ENCODE data around the gene VKORC1. TPM values are rescaled to one million over a fixed set of nuclear protein-coding genes. Genes with fewer than 3 reads are reported as not detected.
A peak's percentile ranks its signal among the peaks of the same experiment; 100 is the strongest.

Gene VKORC1
- polyA plus RNA-seq, 2 of the 4 experiments (the other 2 are of a cell fraction): 94.2 to 101 TPM

DNA sequence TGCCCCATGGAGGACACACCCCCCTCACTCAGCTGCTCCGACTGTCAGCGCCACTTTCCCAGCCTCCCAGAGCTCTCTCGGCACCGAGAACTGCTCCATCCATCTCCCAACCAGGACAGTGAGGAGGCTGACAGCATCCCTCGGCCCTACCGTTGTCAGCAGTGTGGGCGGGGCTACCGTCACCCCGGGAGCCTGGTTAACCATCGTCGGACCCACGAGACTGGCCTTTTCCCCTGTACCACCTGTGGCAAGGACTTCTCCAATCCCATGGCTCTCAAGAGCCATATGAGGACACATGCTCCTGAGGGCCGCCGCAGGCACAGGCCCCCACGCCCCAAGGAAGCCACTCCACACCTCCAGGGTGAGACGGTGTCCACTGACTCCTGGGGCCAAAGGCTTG lies 18.3 kb downstream of the VKORC1 start:
- Histone ChIP-seq H3K27ac (no peak overlapping the region), H3K4me2 (no peak overlapping the region), H3K9me3 (no peaks in the 10 kb centered on the region), H3K4me3 (no peak overlapping the region), H3K4me1 (peaks cover 19% of the 10 kb centered on the region)
- FAIRE-seq (no peak), DNase-seq (ENCODE audit: low read depth in 1 of 2, low spot score in 1 of 2) (no peak), ATAC-seq (no peak)
- CTCF ChIA-PET: interaction anchor here (1.0 to 1.3 kb wide), 3 partner anchors 43 to 122 kb away, joined by 3 to 11 read pairs (median 5); partner anchors contain the start of gene HSD3B7
- 85% methylated on average over 10 of the region's 16 CpGs for WGBS (ENCODE audit: missing lambda C conversion rate)
- TF ChIP-seq HEYL (CRISPR knock-in tag; IDR thresholded peaks at IDR 0.05): no peak
- TF ChIP-seq, protein P1, sequence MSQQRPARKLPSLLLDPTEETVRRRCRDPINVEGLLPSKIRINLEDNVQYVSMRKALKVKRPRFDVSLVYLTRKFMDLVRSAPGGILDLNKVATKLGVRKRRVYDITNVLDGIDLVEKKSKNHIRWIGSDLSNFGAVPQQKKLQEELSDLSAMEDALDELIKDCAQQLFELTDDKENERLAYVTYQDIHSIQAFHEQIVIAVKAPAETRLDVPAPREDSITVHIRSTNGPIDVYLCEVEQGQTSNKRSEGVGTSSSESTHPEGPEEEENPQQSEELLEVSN (IDR thresholded peaks at IDR 0.05; ENCODE audit: borderline replicate concordance, low read depth): no peak
- TF ChIP-seq PHF8 (IDR thresholded peaks at IDR 0.05; ENCODE audit: borderline replicate concordance, low read depth): no peak
- no peak for TF ChIP-seq HOXB13 (CRISPR knock-in tag; IDR thresholded peaks at IDR 0.05; ENCODE audit: low read depth)
- TF ChIP-seq, protein P2, sequence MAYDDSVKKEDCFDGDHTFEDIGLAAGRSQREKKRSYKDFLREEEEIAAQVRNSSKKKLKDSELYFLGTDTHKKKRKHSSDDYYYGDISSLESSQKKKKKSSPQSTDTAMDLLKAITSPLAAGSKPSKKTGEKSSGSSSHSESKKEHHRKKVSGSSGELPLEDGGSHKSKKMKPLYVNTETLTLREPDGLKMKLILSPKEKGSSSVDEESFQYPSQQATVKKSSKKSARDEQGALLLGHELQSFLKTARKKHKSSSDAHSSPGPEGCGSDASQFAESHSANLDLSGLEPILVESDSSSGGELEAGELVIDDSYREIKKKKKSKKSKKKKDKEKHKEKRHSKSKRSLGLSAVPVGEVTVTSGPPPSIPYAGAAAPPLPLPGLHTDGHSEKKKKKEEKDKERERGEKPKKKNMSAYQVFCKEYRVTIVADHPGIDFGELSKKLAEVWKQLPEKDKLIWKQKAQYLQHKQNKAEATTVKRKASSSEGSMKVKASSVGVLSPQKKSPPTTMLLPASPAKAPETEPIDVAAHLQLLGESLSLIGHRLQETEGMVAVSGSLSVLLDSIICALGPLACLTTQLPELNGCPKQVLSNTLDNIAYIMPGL (CRISPR knock-in tag; IDR thresholded peaks at IDR 0.05; ENCODE audit: borderline replicate concordance): no peak
- TF ChIP-seq NR3C1 (IDR thresholded peaks at IDR 0.05): no peak
- no peak for TF ChIP-seq BHLHE40 (IDR thresholded peaks at IDR 0.05; ENCODE audit: low read depth, low read length)
- no peak for TF ChIP-seq POLR2AphosphoS2 (conservative IDR thresholded peaks at IDR 0.05; ENCODE audit: low read length)
- no peak for TF ChIP-seq ZSCAN20 (CRISPR knock-in tag; IDR thresholded peaks at IDR 0.05)
- TF ChIP-seq NFE2L2 (conservative IDR thresholded peaks at IDR 0.05; ENCODE audit: low read length): no peak
- TF ChIP-seq MAZ (IDR thresholded peaks at IDR 0.05; ENCODE audit: borderline replicate concordance, low read depth, low read length): no peak
- TF ChIP-seq, protein P3, sequence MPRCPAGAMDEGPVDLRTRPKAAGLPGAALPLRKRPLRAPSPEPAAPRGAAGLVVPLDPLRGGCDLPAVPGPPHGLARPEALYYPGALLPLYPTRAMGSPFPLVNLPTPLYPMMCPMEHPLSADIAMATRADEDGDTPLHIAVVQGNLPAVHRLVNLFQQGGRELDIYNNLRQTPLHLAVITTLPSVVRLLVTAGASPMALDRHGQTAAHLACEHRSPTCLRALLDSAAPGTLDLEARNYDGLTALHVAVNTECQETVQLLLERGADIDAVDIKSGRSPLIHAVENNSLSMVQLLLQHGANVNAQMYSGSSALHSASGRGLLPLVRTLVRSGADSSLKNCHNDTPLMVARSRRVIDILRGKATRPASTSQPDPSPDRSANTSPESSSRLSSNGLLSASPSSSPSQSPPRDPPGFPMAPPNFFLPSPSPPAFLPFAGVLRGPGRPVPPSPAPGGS (IDR thresholded peaks at IDR 0.05): no peak
- no peak for TF ChIP-seq CHD2 (IDR thresholded peaks at IDR 0.05; ENCODE audit: low read length, partially characterized antibody)
- no peak for TF ChIP-seq RARB (CRISPR knock-in tag; IDR thresholded peaks at IDR 0.05)
- TF ChIP-seq MYC (IDR thresholded peaks at IDR 0.05; ENCODE audit: borderline replicate concordance, low read length): no peak
- POLR2A ChIA-PET: no interaction called here

DNA sequence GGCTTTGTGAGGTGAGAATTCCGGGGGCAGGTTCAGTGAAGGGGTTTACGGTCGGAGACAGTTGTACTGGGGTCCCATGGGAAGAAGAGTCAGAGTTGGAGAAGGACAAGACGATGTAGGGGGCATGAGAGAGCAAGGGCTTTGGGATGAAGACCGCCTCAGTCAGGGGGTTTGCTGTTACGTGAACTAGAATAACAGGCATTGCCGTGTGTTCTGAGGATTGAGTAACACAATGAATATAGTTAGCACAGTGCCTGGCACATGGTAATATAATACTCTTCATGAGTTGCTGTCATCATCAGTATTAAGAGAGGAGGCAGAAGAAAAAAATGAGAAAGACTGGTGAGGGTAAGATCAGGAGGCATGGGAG lies 19.8 kb downstream of the VKORC1 start:
- peak; percentile 33; the same call in 1 of the 2 replicates for TF ChIP-seq HOXA7 (CRISPR knock-in tag; IDR thresholded peaks at IDR 0.05)
- TF ChIP-seq PHF8 (IDR thresholded peaks at IDR 0.05; ENCODE audit: borderline replicate concordance, low read depth): no peak
- CTCF ChIA-PET: interaction anchor here (1.1 to 3.6 kb wide), 3 partner anchors 10 to 90 kb away, joined by 3 to 21 read pairs (median 3); partner anchors contain the start of gene HSD3B7
- DNase-seq (ENCODE audit: low read depth in 1 of 2, low spot score in 1 of 2) (no peak), ATAC-seq (no peak), FAIRE-seq (no peak)
- peak overlapping the region; percentile 90 for H3K4me3 ChIP-seq
- H3K27ac ChIP-seq: peak overlapping the region; percentile 98
- H3K9me3 ChIP-seq: no peaks in the 10 kb centered on the region
- WGBS (ENCODE audit: missing lambda C conversion rate): 4% methylated on average over 7 of the region's 7 CpGs
- POLR2A ChIA-PET: interaction anchor here (1.1 to 2.4 kb wide), 17 partner anchors 10 to 385 kb away, joined by 3 to 32 read pairs (median 7); partner anchors contain the start of genes ARMC5, FUS, HSD3B7 and KAT8
- peaks cover 19% of the 10 kb centered on the region for H3K4me1 ChIP-seq
- peak overlapping the region; percentile 95 for H3K4me2 ChIP-seq

DNA sequence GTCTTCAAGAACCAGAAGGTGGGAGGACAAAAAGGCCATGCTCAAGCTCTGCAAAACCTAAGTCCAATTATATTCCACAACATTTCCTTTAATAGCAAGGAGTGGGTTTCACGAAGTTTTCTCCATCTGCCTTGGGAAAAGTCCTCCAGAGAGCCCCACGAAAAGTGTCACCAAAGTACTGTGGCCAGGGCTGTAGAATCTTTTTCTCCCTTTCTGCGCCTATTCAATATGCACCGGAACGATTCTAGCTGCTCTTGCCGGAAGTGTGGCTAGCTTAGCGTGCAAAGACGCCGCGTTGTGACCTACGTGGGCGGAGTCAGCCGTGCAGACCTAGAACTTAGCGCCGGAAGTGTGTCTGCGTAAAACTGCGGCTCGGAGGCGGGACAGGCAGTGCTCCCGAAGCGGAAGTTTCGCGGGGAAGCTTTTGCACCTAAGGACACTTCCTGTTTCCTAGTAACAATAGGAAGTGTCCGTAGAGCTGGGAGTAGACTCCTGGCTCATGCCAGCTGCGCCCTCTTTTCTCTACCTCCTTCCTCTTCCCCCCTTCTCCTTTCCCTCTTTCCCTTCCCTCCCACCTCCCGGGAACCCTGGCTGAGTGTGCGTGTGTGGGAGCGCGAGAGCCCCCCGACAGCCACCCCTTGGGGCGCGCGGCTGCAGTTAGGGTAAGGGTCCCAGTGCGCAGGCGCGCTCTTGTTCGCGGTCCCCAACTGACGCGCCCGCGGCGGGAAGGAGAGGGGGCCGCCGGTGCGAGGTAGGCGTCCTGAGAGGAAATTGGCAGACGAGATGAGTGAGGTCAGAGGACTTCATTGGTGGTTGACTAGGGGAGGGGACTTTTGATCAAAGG lies 20.4 kb downstream of the VKORC1 start, which contains the start of the genes ZNF646 and ZNF668:
Gene ZNF646 (plus strand): TSS at position 453 of the 844 bp plus-strand sequence. CDS start 1,903 bp downstream, outside the sequence.
Gene ZNF668 (minus strand): TSS at position 271 of the 844 bp plus-strand sequence. CDS start 9,781 bp downstream, outside the sequence.
- ATAC-seq: peak; percentile 91 to 92
- H3K4me1 ChIP-seq: peaks cover 19% of the 10 kb centered on the region
- FAIRE-seq: peak; percentile 73
- peak within 1 kb of the TSS; percentile 95 for H3K4me2 ChIP-seq
- H3K9me3 ChIP-seq: no peaks in the 10 kb centered on the region
- ChIA-PET POLR2A (interaction anchor here (0.5 to 2.4 kb wide), 26 partner anchors 8 to 386 kb away, joined by 3 to 32 read pairs (median 6); partner anchors contain the start of genes ARMC5, FUS, HSD3B7 and KAT8), CTCF (interaction anchor here (0.8 to 3.6 kb wide), 11 partner anchors 9 to 120 kb away, joined by 3 to 21 read pairs (median 4); partner anchors contain the start of gene HSD3B7)
- DNase-seq (ENCODE audit: low read depth in 1 of 2, low spot score in 1 of 2): peak; percentile 99 to 100
- peak within 1 kb of the TSS; percentile 98 for H3K27ac ChIP-seq
- peak within 1 kb of the TSS; percentile 90 for H3K4me3 ChIP-seq
- 2% methylated on average over 45 of the region's 48 CpGs for WGBS (ENCODE audit: missing lambda C conversion rate)
- TF ChIP-seq, protein P3 (IDR thresholded peaks at IDR 0.05): peak; percentile 78; the same call in 1 of the 3 replicates
- TF ChIP-seq PHF8 (IDR thresholded peaks at IDR 0.05; ENCODE audit: borderline replicate concordance, low read depth) (peak; percentile 59; the same call in 1 of the 2 replicates), KDM5A (IDR thresholded peaks at IDR 0.05) (peak; percentile 40), POLR2A (IDR thresholded peaks at IDR 0.05; ENCODE audit: low read length) (peak; percentile 69), POLR2AphosphoS2 (conservative IDR thresholded peaks at IDR 0.05; ENCODE audit: low read length) (no peak), FOSB (CRISPR knock-in tag; IDR thresholded peaks at IDR 0.05) (peak; percentile 35; the same call in 1 of the 2 replicates)
- TF ChIP-seq, protein P4, sequence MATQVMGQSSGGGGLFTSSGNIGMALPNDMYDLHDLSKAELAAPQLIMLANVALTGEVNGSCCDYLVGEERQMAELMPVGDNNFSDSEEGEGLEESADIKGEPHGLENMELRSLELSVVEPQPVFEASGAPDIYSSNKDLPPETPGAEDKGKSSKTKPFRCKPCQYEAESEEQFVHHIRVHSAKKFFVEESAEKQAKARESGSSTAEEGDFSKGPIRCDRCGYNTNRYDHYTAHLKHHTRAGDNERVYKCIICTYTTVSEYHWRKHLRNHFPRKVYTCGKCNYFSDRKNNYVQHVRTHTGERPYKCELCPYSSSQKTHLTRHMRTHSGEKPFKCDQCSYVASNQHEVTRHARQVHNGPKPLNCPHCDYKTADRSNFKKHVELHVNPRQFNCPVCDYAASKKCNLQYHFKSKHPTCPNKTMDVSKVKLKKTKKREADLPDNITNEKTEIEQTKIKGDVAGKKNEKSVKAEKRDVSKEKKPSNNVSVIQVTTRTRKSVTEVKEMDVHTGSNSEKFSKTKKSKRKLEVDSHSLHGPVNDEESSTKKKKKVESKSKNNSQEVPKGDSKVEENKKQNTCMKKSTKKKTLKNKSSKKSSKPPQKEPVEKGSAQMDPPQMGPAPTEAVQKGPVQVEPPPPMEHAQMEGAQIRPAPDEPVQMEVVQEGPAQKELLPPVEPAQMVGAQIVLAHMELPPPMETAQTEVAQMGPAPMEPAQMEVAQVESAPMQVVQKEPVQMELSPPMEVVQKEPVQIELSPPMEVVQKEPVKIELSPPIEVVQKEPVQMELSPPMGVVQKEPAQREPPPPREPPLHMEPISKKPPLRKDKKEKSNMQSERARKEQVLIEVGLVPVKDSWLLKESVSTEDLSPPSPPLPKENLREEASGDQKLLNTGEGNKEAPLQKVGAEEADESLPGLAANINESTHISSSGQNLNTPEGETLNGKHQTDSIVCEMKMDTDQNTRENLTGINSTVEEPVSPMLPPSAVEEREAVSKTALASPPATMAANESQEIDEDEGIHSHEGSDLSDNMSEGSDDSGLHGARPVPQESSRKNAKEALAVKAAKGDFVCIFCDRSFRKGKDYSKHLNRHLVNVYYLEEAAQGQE (IDR thresholded peaks at IDR 0.05): peak; percentile 25; the same call in 1 of the 2 replicates
- TF ChIP-seq, protein P5, sequence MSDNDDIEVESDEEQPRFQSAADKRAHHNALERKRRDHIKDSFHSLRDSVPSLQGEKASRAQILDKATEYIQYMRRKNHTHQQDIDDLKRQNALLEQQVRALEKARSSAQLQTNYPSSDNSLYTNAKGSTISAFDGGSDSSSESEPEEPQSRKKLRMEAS (IDR thresholded peaks at IDR 0.05): peak; percentile 82
